ENCODE data around the gene MYO1E.

DNA sequence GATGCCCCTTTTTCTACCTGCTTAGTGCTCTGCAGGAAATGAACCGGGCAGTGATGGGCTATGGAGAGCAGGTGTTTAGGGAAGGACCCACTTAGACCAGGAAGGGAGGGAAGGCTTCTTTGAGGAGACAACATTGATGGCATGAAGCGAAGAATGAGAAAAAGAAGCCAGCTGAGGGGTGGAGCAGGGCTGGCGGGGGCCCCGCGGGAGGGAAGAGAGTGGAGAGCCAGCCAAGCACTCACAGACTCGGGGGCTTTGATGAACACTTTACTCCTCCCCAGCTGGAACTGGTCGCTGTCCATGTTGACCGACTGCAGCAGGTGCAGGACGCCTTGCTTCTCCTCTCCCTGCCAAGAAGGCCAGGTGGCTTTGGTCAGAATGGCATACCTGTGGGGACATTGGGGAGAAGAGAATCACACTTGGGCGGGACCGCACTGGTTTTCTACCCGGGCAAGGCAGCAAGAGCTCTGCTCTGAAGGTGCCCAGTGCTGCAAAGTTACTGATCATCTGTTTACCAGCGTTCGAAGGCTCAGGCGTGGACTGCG is 194.4 kb downstream of the MYO1E start:
- TF ChIP-seq EP300 (conservative IDR thresholded peaks at IDR 0.05; ENCODE audit: poor library complexity, severe bottlenecking) = no peak
- TF ChIP-seq, protein P1, sequence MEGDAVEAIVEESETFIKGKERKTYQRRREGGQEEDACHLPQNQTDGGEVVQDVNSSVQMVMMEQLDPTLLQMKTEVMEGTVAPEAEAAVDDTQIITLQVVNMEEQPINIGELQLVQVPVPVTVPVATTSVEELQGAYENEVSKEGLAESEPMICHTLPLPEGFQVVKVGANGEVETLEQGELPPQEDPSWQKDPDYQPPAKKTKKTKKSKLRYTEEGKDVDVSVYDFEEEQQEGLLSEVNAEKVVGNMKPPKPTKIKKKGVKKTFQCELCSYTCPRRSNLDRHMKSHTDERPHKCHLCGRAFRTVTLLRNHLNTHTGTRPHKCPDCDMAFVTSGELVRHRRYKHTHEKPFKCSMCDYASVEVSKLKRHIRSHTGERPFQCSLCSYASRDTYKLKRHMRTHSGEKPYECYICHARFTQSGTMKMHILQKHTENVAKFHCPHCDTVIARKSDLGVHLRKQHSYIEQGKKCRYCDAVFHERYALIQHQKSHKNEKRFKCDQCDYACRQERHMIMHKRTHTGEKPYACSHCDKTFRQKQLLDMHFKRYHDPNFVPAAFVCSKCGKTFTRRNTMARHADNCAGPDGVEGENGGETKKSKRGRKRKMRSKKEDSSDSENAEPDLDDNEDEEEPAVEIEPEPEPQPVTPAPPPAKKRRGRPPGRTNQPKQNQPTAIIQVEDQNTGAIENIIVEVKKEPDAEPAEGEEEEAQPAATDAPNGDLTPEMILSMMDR (IDR thresholded peaks at IDR 0.05; ENCODE audit: poor library complexity, severe bottlenecking) = no peak
